ENCODE measurements around the gene KRT80. TPM values are rescaled to one million over a fixed set of nuclear protein-coding genes. Genes with fewer than 3 reads are reported as not detected.

KRT80 gene
- total and polyA plus RNA-seq, 2 experiments from 2014 or later: not detected

GRCh38 chr12:52126050-52126604 is 65.7 kb downstream of the KRT80 start:
- Histone ChIP-seq H3K4me3 (peak overlapping the region; percentile 27; the same call in 1 of the 2 replicates), H2AFZ (no peak overlapping the region), H3K27me3 (ENCODE audit: insufficient read depth) (no peaks in the 10 kb centered on the region), H3K4me2 (peak overlapping the region; percentile 79), H3K79me2 (replicated peaks; ENCODE audit: insufficient read depth) (no peaks in the 10 kb centered on the region), H3F3A (replicated peaks; ENCODE audit: low read depth) (peaks cover 16% of the 10 kb centered on the region; the same call in 1 of the 2 replicates), H3K36me3 (ENCODE audit: insufficient read depth) (no peaks in the 10 kb centered on the region), H3K27ac (ENCODE audit: low read depth) (peak overlapping the region; percentile 98), H4K20me1 (replicated peaks; ENCODE audit: insufficient read depth) (no peaks in the 10 kb centered on the region), H3K4me1 (ENCODE audit: insufficient read depth) (peaks cover 62% of the 10 kb centered on the region), H3K9me2 (ENCODE audit: insufficient read depth) (no peaks in the 10 kb centered on the region)
- TF ChIP-seq ZNF462 (CRISPR knock-in tag; IDR thresholded peaks at IDR 0.05) (no peak), EZH2 (IDR thresholded peaks at IDR 0.05; ENCODE audit: low read depth, unreplicated experiment) (no peak), CTCF (conservative IDR thresholded peaks at IDR 0.05; ENCODE audit: low read depth in 2 of 2) (no peak), NANOG (IDR thresholded peaks at IDR 0.05; ENCODE audit: borderline replicate concordance) (no peak), POLR2AphosphoS5 (IDR thresholded peaks at IDR 0.05; ENCODE audit: low read depth) (no peak), ZNF114 (CRISPR knock-in tag; IDR thresholded peaks at IDR 0.05) (no peak), CREB1 (CRISPR knock-in tag; IDR thresholded peaks at IDR 0.05; ENCODE audit: low read depth) (no peak), REST (IDR thresholded peaks at IDR 0.05; ENCODE audit: unreplicated experiment) (no peak), ZNF331 (CRISPR knock-in tag; IDR thresholded peaks at IDR 0.05; ENCODE audit: low read depth) (no peak), EZH2phosphoT487 (IDR thresholded peaks at IDR 0.05; ENCODE audit: unreplicated experiment) (no peak), JUNB (IDR thresholded peaks at IDR 0.05; ENCODE audit: unreplicated experiment) (no peak), STAT1 (IDR thresholded peaks at IDR 0.05; ENCODE audit: unreplicated experiment) (no peak)
- TF ChIP-seq, protein P1, sequence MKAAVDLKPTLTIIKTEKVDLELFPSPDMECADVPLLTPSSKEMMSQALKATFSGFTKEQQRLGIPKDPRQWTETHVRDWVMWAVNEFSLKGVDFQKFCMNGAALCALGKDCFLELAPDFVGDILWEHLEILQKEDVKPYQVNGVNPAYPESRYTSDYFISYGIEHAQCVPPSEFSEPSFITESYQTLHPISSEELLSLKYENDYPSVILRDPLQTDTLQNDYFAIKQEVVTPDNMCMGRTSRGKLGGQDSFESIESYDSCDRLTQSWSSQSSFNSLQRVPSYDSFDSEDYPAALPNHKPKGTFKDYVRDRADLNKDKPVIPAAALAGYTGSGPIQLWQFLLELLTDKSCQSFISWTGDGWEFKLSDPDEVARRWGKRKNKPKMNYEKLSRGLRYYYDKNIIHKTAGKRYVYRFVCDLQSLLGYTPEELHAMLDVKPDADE (IDR thresholded peaks at IDR 0.05): no peak
- DNase-seq (ENCODE audit: low spot score) (no peak), ATAC-seq (no peak)
- H3K36me3 Mint-ChIP-seq (ENCODE audit: low read depth): no peaks in the 10 kb centered on the region
- H3K9me3 Mint-ChIP-seq: no peaks in the 10 kb centered on the region; the same call in 2 of the 3 replicates
- H3K4me1 Mint-ChIP-seq: peaks cover 74% of the 10 kb centered on the region
- peak overlapping the region; percentile 96 for H3K27ac Mint-ChIP-seq
- peak overlapping the region; percentile 27; the same call in 1 of the 3 replicates for H3K4me3 Mint-ChIP-seq
- peaks cover 26% of the 10 kb centered on the region for H3K27me3 Mint-ChIP-seq (ENCODE audit: insufficient read depth, low read depth, poor library complexity)

Measured in GM23338 (cell line).